Esophagus muscularis mucosa (tissue), 4 donors: ENCODE results near the gene SPDYE17. TPM values are rescaled to one million over a fixed set of nuclear protein-coding genes. Genes with fewer than 3 reads are reported as not detected.

ENCODE experiments used
- small RNA-seq, 3 donors: library from RNA; depleted of rRNA; stranded (forward); fragments of <200 nt; gene quantifications; one replicate each; pipeline ENCODE3, GENCODE V24; 2016
- total RNA-seq, 4 donors: library from RNA; depleted of rRNA; stranded (reverse); fragments of >200 nt; gene quantifications; one replicate each; pipeline versions ENCODE4 v1.1.0 to v1.2.1, GENCODE V29; 2016

SPDYE17 gene
- total RNA-seq, 4 donors from 2014 or later: not detected

Small RNA genes within 50 kb of the gene (small RNA-seq; reads per million reads assigned to genes)
- 0 reads per million in 3 donors for gene RF00019

Other genes with a start within 250 kb of the SPDYE17 start
- gene SPDYE18, start 30.2 kb upstream of the SPDYE17 start, total RNA-seq: 1 to 10 TPM in 2 of 4 donors, under 1 TPM in 2; 0.32 to 2.8 (median 1.0) TPM
- gene CCDC146, start 90.3 kb upstream of the SPDYE17 start, total RNA-seq: 10 to 100 TPM; 14.1 to 21.0 (median 16.2) TPM
- gene FGL2, start 167.5 kb upstream of the SPDYE17 start, total RNA-seq: 100 to 1,000 TPM; 217 to 349 (median 305) TPM